GM12878 (cell line): ENCODE measurements around the gene CGREF1. TPM values are rescaled to one million over a fixed set of nuclear protein-coding genes. Genes with fewer than 3 reads are reported as not detected.

ENCODE experiments used
- ATAC-seq: fragments of 200-7000 bp; cut with Tn5 transposase; 3 replicates; pipeline ENCODE4 v1.9.1; 2020; ENCODE audit warnings: mild to moderate bottlenecking, moderate library complexity
- Bru-seq: library from RNA; stranded (reverse); fragments of 400-500 nt; gene quantifications from one replicate; lab custom pipeline; 2021; lab: Mats Ljungman, UMichigan
- BruChase-seq, 2 experiments: library from RNA; stranded (reverse); fragments of 400-500 nt; gene quantifications; one replicate each; lab custom pipeline; 2021; lab: Mats Ljungman, UMichigan
- BruUV-seq: library from RNA; stranded (reverse); fragments of 400-500 nt; replicated peaks from 2 replicates; lab custom pipeline; 2021; lab: Mats Ljungman, UMichigan
- CTCF ChIA-PET: fragments of 300-600 bp; sonication (Branson Sonifier 250); formaldehyde crosslinking; extraction: SDS; loops from one replicate; lab custom pipeline; 2021; ENCODE audit warnings: inconsistent platforms; lab: Yijun Ruan, JAX
- POLR2A ChIA-PET: fragments of 350-600 bp; formaldehyde crosslinking; extraction: SDS; loops from one replicate; lab custom pipeline; 2021; ENCODE audit warnings: inconsistent platforms; lab: Charles Lee
- RAD21 ChIA-PET: fragments of 300-600 bp; sonication (Branson Sonifier 250); formaldehyde crosslinking; loops from one replicate; lab custom pipeline; 2023; ENCODE audit warnings: antibody characterized with exemption; ENCODE audit not compliant: unreplicated experiment; lab: Charles Lee
- SMC1A ChIA-PET: fragments of 300-600 bp; sonication (Branson Sonifier 250); formaldehyde crosslinking; loops from one replicate; lab custom pipeline; 2023; ENCODE audit not compliant: unreplicated experiment, uncharacterized antibody; lab: Charles Lee
- DNase-seq: peaks from one replicate; pipeline ENCODE4 v3.0.0-alpha.2; 2011; ENCODE audit warnings: low read depth, low spot score
- FAIRE-seq: peaks from 3 replicates; lab custom pipeline; 2011; peaks lifted over from hg19 to GRCh38; lab: Jason Lieb, UNC
- H2AFZ ChIP-seq: 2 replicates; pipeline ENCODE4 v1.6.0; 2011; ENCODE audit warnings: low read depth, low read length, control low read depth; ENCODE audit not compliant: control insufficient read depth
- H3K27ac ChIP-seq: 2 replicates; pipeline ENCODE4 v1.5.1; 2011; ENCODE audit warnings: control low read depth; ENCODE audit not compliant: control insufficient read depth, insufficient read depth
- H3K27me3 ChIP-seq, 2 experiments: replicated peaks in 1 of 2; 2 replicates each; pipeline versions ENCODE4 v1.6.0 to v1.6.1; 2011; ENCODE audit warnings: low read length in 1 of 2; ENCODE audit not compliant: control insufficient read depth in 2 of 2, insufficient read depth in 2 of 2
- H3K36me3 ChIP-seq, 2 experiments: 2 replicates each; pipeline ENCODE4 v1.5.1; 2011; ENCODE audit warnings: low read length in 1 of 2; ENCODE audit not compliant: control insufficient read depth in 2 of 2, insufficient read depth in 2 of 2
- H3K4me1 ChIP-seq: 2 replicates; pipeline ENCODE4 v1.6.1; 2011; ENCODE audit warnings: mild to moderate bottlenecking, low read length, moderate library complexity, mixed read lengths; ENCODE audit not compliant: control insufficient read depth, insufficient read depth
- H3K4me2 ChIP-seq: 2 replicates; pipeline ENCODE4 v1.6.0; 2011; ENCODE audit warnings: control low read depth; ENCODE audit not compliant: control insufficient read depth, insufficient read depth
- H3K4me3 ChIP-seq: fragments of 200-600 bp; sonication (generic); 2 replicates; pipeline ENCODE4 v1.5.1; 2016
- H3K79me2 ChIP-seq: 2 replicates; pipeline ENCODE4 v1.6.0; 2011; ENCODE audit warnings: low read length; ENCODE audit not compliant: control insufficient read depth, insufficient read depth
- H3K9ac ChIP-seq: 2 replicates; pipeline ENCODE4 v1.8.0; 2011; ENCODE audit warnings: low read length, control low read depth, mixed read lengths; ENCODE audit not compliant: control insufficient read depth, insufficient read depth
- H3K9me3 ChIP-seq: replicated peaks from 3 replicates; pipeline ENCODE4 v1.5.1; 2011; ENCODE audit warnings: mild to moderate bottlenecking, low read length; ENCODE audit not compliant: control insufficient read depth, insufficient read depth
- H4K20me1 ChIP-seq: 2 replicates; pipeline ENCODE4 v1.6.0; 2011; ENCODE audit not compliant: control insufficient read depth, insufficient read depth
- BCL3 ChIP-seq: IDR thresholded peaks from 2 replicates; pipeline ENCODE4 v1.6.1; 2011; ENCODE audit warnings: borderline replicate concordance, low read depth, mild to moderate bottlenecking, moderate library complexity, low read length; ENCODE audit not compliant: insufficient read depth, poor library complexity, severe bottlenecking
- BRCA1 ChIP-seq: IDR thresholded peaks from 2 replicates; pipeline ENCODE4 v1.6.1; 2011; ENCODE audit warnings: low read depth, low read length, improper control_type of control experiment
- CBX3 ChIP-seq: fragments of 200-600 bp; sonication (generic); IDR thresholded peaks from 2 replicates; pipeline ENCODE4 v1.6.1; 2016; ENCODE audit warnings: low read depth, borderline replicate concordance
- CHD2 ChIP-seq: IDR thresholded peaks from 2 replicates; pipeline ENCODE4 v1.6.1; 2011; ENCODE audit warnings: low read depth, low read length, improper control_type of control experiment, borderline replicate concordance
- IKZF2 ChIP-seq, 2 experiments: fragments of 450-650 bp; IDR thresholded peaks; 2 replicates each; pipeline ENCODE4 v1.6.1; 2017; ENCODE audit warnings: mild to moderate bottlenecking in 2 of 2, moderate library complexity in 2 of 2
- LARP7 ChIP-seq: fragments of 450-650 bp; IDR thresholded peaks from 2 replicates; pipeline ENCODE4 v1.6.1; 2017; ENCODE audit warnings: mild to moderate bottlenecking
- SPI1 ChIP-seq: IDR thresholded peaks from 2 replicates; pipeline ENCODE4 v1.6.1; 2011; ENCODE audit warnings: low read depth, mild to moderate bottlenecking, low read length, moderate library complexity, borderline replicate concordance; ENCODE audit not compliant: insufficient read depth
- SUZ12 ChIP-seq: fragments of 200-600 bp; sonication (generic); IDR thresholded peaks from one replicate; pipeline ENCODE4 v1.6.1; 2018; ENCODE audit warnings: antibody characterized with exemption, mild to moderate bottlenecking; ENCODE audit not compliant: unreplicated experiment
- TCF3 ChIP-seq: IDR thresholded peaks from 2 replicates; pipeline ENCODE4 v1.6.1; 2012; ENCODE audit warnings: low read depth, mild to moderate bottlenecking, low read length, borderline replicate concordance; ENCODE audit not compliant: insufficient read depth
- ZNF384 ChIP-seq: IDR thresholded peaks from 2 replicates; pipeline ENCODE4 v1.6.1; 2012; ENCODE audit warnings: low read depth, mild to moderate bottlenecking, low read length, improper control_type of control experiment, borderline replicate concordance
- WGBS: methylation state at CpG from one replicate; pipeline ENCODE4 v1.1.6; 2016; ENCODE audit warnings: low lambda C conversion rate; ENCODE audit not compliant: insufficient replicate concordance, insufficient coverage; ENCODE audit errors: missing lambda C conversion rate; 5-methylcytosine and 5-hydroxymethylcytosine counted together
- in situ Hi-C: fragments of 300-500 bp; cut with MboI; formaldehyde crosslinking; loops from 9 replicates; pipeline ENCODE4 v1.14.3; 2018; ENCODE audit warnings: mixed read lengths
- intact Hi-C: fragments of 100-400 bp; cut with micrococcal nuclease; formaldehyde crosslinking; loops from one replicate; pipeline ENCODE4 v1.14.2; 2022; ENCODE audit not compliant: unreplicated experiment
- long read RNA-seq, 2 experiments: library from polyadenylated mRNA; unstranded; transcript quantifications; one replicate each; pipeline ENCODE4 v2.0.0, GENCODE V29; 2019 to 2020
- polyA minus RNA-seq, 3 experiments: library from RNA; depleted of rRNA, polyadenylated mRNA; stranded (reverse); fragments of >200 nt; gene quantifications; 2 replicates each; pipeline ENCODE4 v1.2.3, GENCODE V29; 2011
- polyA plus RNA-seq, 11 experiments: library from polyadenylated mRNA; depleted of rRNA in 4 of 11; unstranded in 6 of 11; stranded (reverse) in 5 of 11; fragments of >200 nt; fragmentation: Nextera tagmentation in 4 of 11; fragmentation: Illumina TruSeq in 1 of 11; extraction: Ambion mirVana in 4 of 11; extraction: Trizol in 1 of 11; gene quantifications; 1 replicate in 1 of 11; 2 replicates in 10 of 11; pipeline versions ENCODE4 v1.2.1 to v1.2.3, GENCODE V29; 2011 to 2016; ENCODE audit warnings: inconsistent platforms in 2 of 11, missing spikeins in 2 of 11, low read depth in 1 of 11
- total RNA-seq, 4 experiments: library from RNA; depleted of rRNA in 3 of 4; stranded (reverse); fragments of >200 nt in 3 of 4; fragmentation: Illumina TruSeq in 1 of 4; extraction: Trizol in 1 of 4; gene quantifications; 2 replicates each; pipeline versions ENCODE4 v1.2.1 to v1.2.3, GENCODE V29; 2013 to 2021

The CGREF1 gene
- total RNA-seq (2013; cell fraction: nucleolus; rRNA removed), result 0.34 TPM in 1 of 2 replicates, not detected in the other
- total RNA-seq (2014; rRNA removed), result not detected in 2 replicates
- not detected in 2 replicates for total RNA-seq (2014; rRNA removed; fragmentation: Illumina TruSeq; extraction: Trizol)
- total RNA-seq (2021), result 0.11 TPM in 1 of 2 replicates, not detected in the other
- not detected for polyA plus RNA-seq (2011; ENCODE audit: low read depth)
- 0.04 TPM in 1 of 2 replicates, not detected in the other for polyA plus RNA-seq (2011; rRNA removed)
- 0.05 TPM in 1 of 2 replicates, not detected in the other for polyA plus RNA-seq (2011; cell fraction: cytosol; rRNA removed)
- not detected in 2 replicates for polyA plus RNA-seq (2011; cell fraction: nucleus; rRNA removed)
- polyA plus RNA-seq (2012), result 0.20 and 0.24 TPM in 2 replicates
- polyA plus RNA-seq (2014; fragmentation: Illumina TruSeq; extraction: Trizol), result 0.06 TPM in 1 of 2 replicates, not detected in the other
- not detected for polyA plus RNA-seq (2014; fragmentation: Nextera tagmentation; extraction: Ambion mirVana)
- polyA plus RNA-seq (2014; rRNA removed), result not detected in 2 replicates
- polyA plus RNA-seq (2016; fragmentation: Nextera tagmentation; extraction: Ambion mirVana), result under 1 TPM in 1 of 2 experiments, not detected in 1; 0.21 TPM
- not detected in 2 replicates for polyA minus RNA-seq (2011; rRNA and poly(A)+ RNA removed)
- not detected in 2 replicates for polyA minus RNA-seq (2011; cell fraction: cytosol; rRNA and poly(A)+ RNA removed)
- polyA minus RNA-seq (2011; cell fraction: nucleus; rRNA and poly(A)+ RNA removed), result not detected in 2 replicates
- Bru-seq, nascent RNA, result percentile 12 among the genes with signal in this experiment
- BruChase-seq, experiment 1, labeled RNA remaining after a 6-hour chase, result percentile 13 among the genes with signal in this experiment
- BruChase-seq, experiment 2, labeled RNA remaining after a 2-hour chase, result percentile 17 among the genes with signal in this experiment
- long read RNA-seq, experiment 1, result 0 reads
- long read RNA-seq, experiment 2, result 0 reads

GRCh38 chr2:27118525-27119329, at the start of gene CGREF1:
CGREF1 (minus strand) TSS chr2:27119128; CDS start chr2:27104366, 14,762 bp downstream.
- Histone ChIP-seq H3K9ac (no peak within 1 kb of the TSS), H3K79me2 (no peaks in the 10 kb centered on the region), H3K4me3 (no peak within 1 kb of the TSS), H2AFZ (peak within 1 kb of the TSS; percentile 16), H3K27me3 (peaks cover 6 to 7% of the 10 kb centered on the region in 2 experiments), H3K36me3 (no peaks in the 10 kb centered on the region), H3K4me1 (peaks cover 1% of the 10 kb centered on the region; the same call in 1 of the 2 replicates), H3K9me3 (no peaks in the 10 kb centered on the region), H3K27ac (no peak within 1 kb of the TSS), H3K4me2 (peak within 1 kb of the TSS; percentile 48; the same call in 1 of the 2 replicates), H4K20me1 (no peaks in the 10 kb centered on the region)
- ChIA-PET RAD21 (no interaction called here), CTCF (no interaction called here), SMC1A (no interaction called here), POLR2A (no interaction called here)
- intact Hi-C loops (no loop called here), in situ Hi-C loops (no loop called here)
- no TSS peak for BruUV-seq
- TF ChIP-seq ZNF384 (no peak), CHD2 (no peak), BCL3 (peak; percentile 97), LARP7 (no peak), IKZF2 (IDR thresholded peaks at IDR 0.05) (no peak), SPI1 (no peak), BRCA1 (no peak), TCF3 (peak; percentile 78), SUZ12 (peak; percentile 56), CBX3 (no peak)
- FAIRE-seq (no peak), ATAC-seq (no peak), DNase-seq (no peak)
- 12% methylated on average over 79 of the region's 84 CpGs for WGBS
